Activated effector memory CD4-positive, alpha-beta T cell treated with anti-CD3 and anti-CD28 coated beads, Interleukin-2, amount 50 U/mL, for 16 hours (primary cell): ENCODE measurements around the gene NUP43.
"Not testable (repeated sequence)": the region's sequence is repeated elsewhere in the genome, so short reads cannot be mapped to it uniquely, and the experiment has no call there.

Experiments used
- DNase-seq: peaks from one replicate; pipeline ENCODE4 v3.0.0-alpha.2; 2020

NUP43 gene

DNA sequence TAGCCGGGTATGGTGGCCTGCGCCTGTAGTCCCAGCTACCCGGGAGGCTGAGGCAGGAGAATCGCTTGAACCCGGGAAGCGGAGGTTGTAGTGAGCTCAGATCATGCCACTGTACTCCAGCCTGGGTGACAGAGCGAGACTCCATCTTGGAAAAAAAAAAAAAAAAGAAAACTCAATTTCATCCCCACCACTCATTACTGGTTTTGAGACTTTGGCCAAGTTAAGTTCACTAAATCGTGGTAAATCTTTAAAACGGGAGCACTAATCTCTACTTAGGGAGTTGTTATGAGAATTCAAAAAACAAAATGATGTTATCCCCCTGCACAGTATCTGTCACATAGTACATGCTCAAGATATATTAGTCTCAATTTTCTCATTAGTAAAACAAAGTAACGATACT is 1.1 kb downstream of the NUP43 start:
- DNase-seq: not testable (repeated sequence)

GRCh38 chr6:149734915-149735314 is 11.4 kb downstream of the NUP43 start:
- DNase-seq: no peak

- no peak for DNase-seq
These were observed 13.1 kb downstream of the NUP43 start for GRCh38 chr6:149733089-149733720.

GRCh38 chr6:149729824-149730223 is 16.5 kb downstream of the NUP43 start:
- no peak for DNase-seq

- no peak for DNase-seq
These were observed 17.7 kb downstream of the NUP43 start for GRCh38 chr6:149728499-149729234.

DNA sequence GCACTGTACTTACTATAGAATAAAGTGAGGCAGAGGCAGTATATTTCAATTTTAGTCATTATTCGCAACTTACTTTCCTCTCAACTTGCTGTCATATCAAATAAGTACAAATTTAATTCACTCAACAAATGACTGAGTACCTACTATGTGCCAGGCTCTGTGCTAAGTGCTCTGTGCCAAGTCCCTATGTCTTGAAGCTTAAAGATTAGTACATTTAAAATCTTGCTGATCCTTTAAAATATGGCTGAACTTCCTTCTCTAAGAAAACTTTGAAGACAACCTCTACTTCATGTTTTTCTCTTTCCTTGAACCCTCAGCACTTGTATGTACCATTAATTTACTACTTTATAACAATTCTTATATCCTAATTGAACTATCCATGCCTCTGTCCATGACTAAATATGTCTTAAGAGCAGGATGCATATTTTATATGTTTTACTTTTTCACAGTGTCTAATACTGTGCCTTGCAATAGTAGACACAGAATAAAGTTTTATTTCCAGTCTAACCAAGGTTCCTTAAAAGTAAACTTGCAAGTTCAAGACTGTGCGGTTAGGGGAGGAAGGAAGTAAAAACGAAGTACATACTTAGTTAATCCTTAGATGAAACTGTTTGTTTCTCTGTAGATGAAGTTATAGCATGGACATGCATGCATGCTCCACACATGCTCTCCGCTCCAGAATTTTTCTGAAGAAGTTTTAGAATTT is 18.4 kb downstream of the NUP43 start:
- no peak for DNase-seq

DNA sequence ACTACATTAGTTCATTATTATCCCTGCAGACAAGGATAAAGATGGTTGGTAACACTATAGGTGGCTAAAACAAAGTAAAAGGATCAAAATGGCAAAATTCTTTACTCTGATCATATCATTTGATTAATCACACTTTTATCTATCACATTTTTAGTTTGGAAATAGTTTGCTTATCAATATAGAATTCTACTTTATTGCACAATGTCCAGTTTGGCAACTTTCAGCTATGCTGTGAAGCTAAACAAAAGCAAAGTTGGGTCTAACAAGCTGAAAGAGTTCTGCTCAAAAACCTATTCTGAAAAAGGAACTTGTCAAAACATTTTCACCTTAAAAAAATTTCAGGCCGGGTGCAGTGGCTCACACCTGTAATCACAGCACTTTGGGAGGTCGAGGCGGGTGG is 20.5 kb downstream of the NUP43 start:
- no peak for DNase-seq

GRCh38 chr6:149723771-149724417 is 22.4 kb downstream of the NUP43 start:
- DNase-seq: peak; percentile 75

DNA sequence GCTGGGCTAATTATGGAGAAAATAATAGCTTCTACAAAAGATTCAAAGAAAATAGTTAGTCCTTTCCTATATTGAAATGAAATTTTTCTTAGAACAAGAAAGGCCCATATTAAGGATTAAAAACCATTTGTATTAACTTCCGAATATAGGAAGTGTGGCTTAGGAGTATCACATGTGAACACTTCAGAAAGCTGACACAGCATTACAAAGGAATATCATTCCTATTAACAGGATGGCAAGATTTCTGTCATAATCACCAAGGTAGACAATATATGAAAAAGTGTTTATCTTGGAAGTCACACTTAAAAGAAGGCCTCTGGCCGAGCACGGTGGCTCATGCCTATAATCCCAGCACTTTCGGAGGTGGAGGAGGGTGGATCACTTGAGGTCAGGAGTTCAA is 23.1 kb downstream of the NUP43 start:
- no peak for DNase-seq

DNA sequence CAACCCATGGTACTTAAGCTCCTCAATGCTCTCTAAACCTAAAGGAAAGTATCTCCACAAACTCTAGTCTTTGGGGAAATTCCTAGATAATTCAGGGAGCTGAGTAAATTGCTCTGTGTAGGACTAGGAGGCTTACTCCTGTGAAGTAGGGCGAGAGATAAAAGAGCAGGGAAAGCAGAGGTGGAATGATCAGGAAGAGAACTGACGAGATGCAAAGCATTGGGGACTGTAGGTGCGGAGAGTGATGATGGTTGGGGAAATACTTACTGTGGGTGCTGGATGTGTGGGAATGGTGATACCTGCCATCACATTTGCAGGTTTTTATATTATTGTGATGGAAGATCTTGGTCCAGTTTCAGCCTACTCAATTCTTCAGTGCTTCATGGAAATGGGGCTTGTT is 26.8 kb downstream of the NUP43 start:
- no peak for DNase-seq

DNA sequence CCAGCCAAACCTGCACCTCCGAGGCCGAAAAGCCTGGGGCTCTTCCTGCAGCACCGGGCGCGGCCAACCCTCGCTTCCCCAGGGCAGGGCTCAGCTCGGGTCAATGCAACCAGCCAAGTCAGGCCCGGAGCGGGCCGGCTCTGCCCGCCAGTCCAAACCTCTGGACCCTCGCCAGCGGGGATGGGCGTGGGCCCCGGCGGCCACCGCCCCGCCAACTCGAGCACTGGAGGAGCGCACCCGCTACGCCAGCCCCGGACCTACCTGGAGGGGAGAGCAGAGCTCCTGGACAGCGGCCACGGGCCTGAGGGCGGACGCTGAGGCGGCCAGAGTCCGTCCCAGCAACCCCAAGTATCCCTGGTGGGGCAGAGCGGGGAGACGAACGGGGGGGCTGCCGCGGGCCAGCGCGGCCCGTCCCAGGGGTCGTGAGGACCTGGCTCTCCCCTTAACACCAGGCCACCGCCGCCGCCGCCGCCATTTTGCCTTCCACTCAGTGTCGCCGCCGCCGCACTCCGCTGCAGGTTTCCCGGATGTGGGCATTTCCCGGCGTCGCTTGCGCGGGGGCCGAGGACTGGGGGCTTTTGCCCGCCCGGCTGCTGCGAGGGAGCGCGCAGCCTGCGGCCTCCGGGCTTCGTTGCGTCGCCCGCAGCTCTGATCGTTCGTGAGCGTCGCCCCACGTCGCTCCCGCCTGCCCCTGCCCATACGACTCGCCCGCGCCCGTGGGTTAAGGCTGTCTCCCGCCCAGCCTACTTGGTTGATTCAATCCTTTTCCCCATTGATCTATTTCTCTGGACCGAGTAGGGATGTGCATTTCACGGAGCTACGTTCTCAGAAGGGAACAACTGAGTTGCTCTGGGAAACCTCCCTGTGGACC is 28.5 kb downstream of the NUP43 start, which contains the start of gene LATS1:
Gene LATS1 (minus strand): TSS at position 514 of the 871 bp plus-strand sequence. CDS start 15,975 bp downstream, outside the sequence.
- DNase-seq: peak; percentile 98

DNA sequence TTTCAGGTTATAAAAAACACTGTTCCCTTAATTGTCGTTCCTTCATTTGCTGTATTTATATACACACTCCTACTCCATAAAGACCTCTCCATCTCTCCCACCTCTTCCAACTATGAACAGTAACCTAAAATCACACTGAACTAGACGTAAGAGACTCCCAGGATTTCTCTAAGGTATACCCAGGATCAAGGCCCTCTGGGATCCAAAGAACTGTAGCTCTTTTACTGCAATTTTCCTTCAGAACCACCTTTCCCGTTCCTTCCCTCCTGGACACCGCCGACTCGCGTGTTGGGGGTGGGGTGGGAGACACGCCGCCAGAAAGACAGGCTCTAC is 29.1 kb downstream of the NUP43 start:
- no peak for DNase-seq

GRCh38 chr6:149716181-149716963 is 30.0 kb downstream of the NUP43 start:
- DNase-seq: no peak

DNA sequence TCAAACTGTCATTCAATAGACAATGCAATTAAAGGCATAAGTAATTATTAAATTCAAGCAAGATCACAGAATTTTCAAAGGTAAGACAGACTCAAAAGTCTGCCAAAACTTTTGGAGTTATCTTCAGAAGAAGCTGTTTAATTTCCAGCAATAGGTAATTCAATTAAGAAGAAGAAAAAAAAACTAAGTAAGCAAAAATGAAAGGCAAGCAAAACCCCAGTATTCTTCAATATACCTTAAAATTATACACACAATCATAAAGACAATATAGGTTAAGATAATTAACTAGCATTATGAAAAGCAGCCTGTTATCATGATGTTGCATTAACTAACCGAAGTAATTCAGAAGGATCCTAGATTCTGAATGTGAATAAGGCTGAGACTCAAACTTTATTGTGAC is 31.9 kb downstream of the NUP43 start:
- no peak for DNase-seq

DNA sequence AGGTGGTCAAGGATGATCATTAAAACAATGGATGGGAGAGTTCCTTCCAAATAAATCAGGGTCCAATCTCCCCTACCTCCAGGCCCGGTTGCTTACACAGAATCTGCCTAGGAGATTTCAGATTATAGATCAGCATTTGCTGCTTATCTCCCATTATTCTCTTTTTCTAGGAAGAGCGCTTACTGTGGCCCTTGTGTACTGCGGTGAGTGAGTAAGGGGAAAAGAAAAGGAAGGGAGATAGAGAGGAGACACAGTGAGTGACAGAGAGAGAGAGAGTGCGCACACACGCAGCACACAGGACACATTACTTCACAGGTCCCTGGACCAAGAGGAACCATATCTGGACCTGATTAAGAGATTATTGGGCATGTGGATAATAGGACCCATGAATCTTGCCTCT is 34.6 kb downstream of the NUP43 start:
- DNase-seq: no peak

DNA sequence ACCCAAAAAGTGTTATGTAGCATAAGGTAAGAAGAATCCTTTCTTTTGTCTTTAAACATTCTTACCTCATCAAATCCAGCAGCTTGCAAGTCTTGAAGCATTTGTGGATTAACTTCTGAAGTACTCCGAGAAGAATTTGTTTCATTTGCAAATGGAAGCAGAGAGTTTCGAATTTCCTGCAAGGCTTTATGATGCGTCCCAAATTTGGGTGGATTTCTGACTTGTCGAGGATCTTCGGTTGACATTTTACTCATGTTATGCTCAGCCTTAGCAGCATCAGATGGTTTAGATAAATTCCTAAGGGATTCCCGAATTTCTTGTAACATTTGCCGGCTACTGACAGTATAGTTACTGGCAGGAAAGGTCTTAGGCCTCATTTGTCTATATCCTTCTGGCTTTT is 44.6 kb downstream of the NUP43 start:
- no peak for DNase-seq

- DNase-seq: no peak
These were observed 47.2 kb downstream of the NUP43 start for GRCh38 chr6:149699150-149699549.

DNA sequence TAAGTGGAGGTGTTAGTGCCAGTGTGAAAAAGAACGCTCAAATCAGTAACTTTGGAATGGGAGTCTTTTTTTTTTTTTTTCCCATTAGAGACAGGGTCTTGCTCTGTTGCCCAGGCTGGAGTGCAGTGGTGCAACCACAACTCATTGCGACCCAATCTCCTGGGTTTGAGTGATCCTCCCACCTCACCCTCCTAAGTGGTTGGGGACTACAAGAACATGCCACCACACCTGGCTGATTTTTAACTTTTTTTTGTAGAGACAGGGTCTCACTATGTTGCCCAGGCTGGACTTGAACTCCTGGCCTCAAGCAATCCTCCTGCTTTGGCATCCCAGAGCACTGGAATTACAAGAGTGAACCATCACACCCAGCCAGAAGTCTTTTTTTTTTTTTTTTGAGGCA is 48.2 kb downstream of the NUP43 start:
- no peak for DNase-seq

DNA sequence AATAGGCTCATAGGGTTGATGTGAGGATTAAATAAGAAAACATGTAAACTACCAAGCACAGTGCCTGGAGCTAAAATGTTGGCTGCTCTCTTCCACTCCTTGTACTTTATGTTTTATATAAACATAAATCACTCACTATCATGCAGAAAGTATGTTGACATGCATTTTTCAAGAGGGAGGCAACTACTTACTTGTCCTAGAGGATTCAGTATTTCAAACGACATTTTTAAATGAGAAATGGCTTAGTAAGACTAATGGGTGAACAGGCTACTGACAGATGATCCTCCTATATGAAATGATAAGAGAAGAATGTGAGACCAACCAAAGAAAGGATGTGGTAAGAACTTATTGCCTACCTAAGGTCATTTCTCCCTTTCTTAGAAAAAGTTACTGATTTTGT is 49.4 kb downstream of the NUP43 start:
- DNase-seq: no peak

DNA sequence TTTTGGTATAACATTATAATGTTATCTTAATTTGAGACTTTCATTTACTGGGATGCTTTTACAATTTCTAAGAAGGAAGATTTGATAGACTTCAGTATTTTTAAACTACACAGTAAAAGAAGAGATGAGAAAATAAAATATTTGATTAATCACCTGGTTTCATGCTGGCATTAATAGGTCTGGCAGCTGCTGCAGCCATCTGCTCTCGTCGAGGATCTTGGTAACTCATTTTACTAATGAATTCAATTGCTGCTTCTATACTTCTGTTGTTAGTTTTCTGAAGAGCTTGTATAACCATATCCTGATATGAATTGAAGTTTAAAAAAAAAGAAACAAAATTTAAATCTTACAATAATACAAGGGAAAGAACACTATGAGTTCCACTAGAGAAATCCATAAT is 51.4 kb downstream of the NUP43 start:
- DNase-seq: no peak

- no peak for DNase-seq
These were observed 55.1 kb downstream of the NUP43 start for GRCh38 chr6:149691201-149691600.

GRCh38 chr6:149686230-149686629 is 60.1 kb downstream of the NUP43 start:
- DNase-seq: no peak
